Measurements from ENCODE around the gene KRT39.
"Not testable (repeated sequence)": the region's sequence is repeated elsewhere in the genome, so short reads cannot be mapped to it uniquely, and the experiment has no call there.

The KRT39 gene

GRCh38 chr17:40966848-40967247, at the start of gene KRT39:
Gene KRT39 (minus strand): TSS chr17:40966948. CDS start chr17:40966856, 92 bp downstream.
- in situ Hi-C loops (cut with MboI; ENCODE audit: low sequenced_read_pairs) = no loop called here

GRCh38 chr17:41015454-41015853, 48.7 kb upstream of the KRT39 start:
- in situ Hi-C loops (cut with MboI; ENCODE audit: low sequenced_read_pairs) = no loop called here

GRCh38 chr17:41013606-41014005, 46.9 kb upstream of the KRT39 start:
- in situ Hi-C loops (cut with MboI; ENCODE audit: low sequenced_read_pairs) = no loop called here

GRCh38 chr17:41013181-41013580, 46.4 kb upstream of the KRT39 start:
- in situ Hi-C loops (cut with MboI; ENCODE audit: low sequenced_read_pairs) = no loop called here

- in situ Hi-C loops (cut with MboI; ENCODE audit: low sequenced_read_pairs) = no loop called here
Observed at GRCh38 chr17:41012326-41013120, 45.8 kb upstream of the KRT39 start.

GRCh38 chr17:41010441-41010840, 43.7 kb upstream of the KRT39 start:
- in situ Hi-C loops (cut with MboI; ENCODE audit: low sequenced_read_pairs) = no loop called here

- in situ Hi-C loops (cut with MboI; ENCODE audit: low sequenced_read_pairs) = no loop called here
Observed at GRCh38 chr17:41009936-41010335, 43.2 kb upstream of the KRT39 start.

- in situ Hi-C loops (cut with MboI; ENCODE audit: low sequenced_read_pairs) = no loop called here
Observed at GRCh38 chr17:41009301-41009760, 42.6 kb upstream of the KRT39 start.

GRCh38 chr17:41008811-41009210, 42.1 kb upstream of the KRT39 start, which contains the start of gene KRTAP3-1:
Gene KRTAP3-1 (minus strand): TSS chr17:41009128. CDS start chr17:41009074, 54 bp downstream.
- in situ Hi-C loops (cut with MboI; ENCODE audit: low sequenced_read_pairs) = no loop called here

- in situ Hi-C loops (cut with MboI; ENCODE audit: low sequenced_read_pairs) = no loop called here
Observed at GRCh38 chr17:41004397-41004796, 37.6 kb upstream of the KRT39 start.

GRCh38 chr17:41003926-41004325, 37.2 kb upstream of the KRT39 start:
- in situ Hi-C loops (cut with MboI; ENCODE audit: low sequenced_read_pairs) = no loop called here

GRCh38 chr17:41002814-41003213, 36.1 kb upstream of the KRT39 start:
- in situ Hi-C loops (cut with MboI; ENCODE audit: low sequenced_read_pairs) = no loop called here

- in situ Hi-C loops (cut with MboI; ENCODE audit: low sequenced_read_pairs) = no loop called here
Observed at GRCh38 chr17:41001795-41002194, 35.0 kb upstream of the KRT39 start.

GRCh38 chr17:40999563-40999962, 32.8 kb upstream of the KRT39 start, which contains the start of gene KRTAP3-2:
Gene KRTAP3-2 (minus strand): TSS chr17:40999906. CDS start chr17:40999853, 53 bp downstream.
- in situ Hi-C loops (cut with MboI; ENCODE audit: low sequenced_read_pairs) = not testable (repeated sequence)

GRCh38 chr17:40997361-40997760, 30.6 kb upstream of the KRT39 start:
- in situ Hi-C loops (cut with MboI; ENCODE audit: low sequenced_read_pairs) = no loop called here

GRCh38 chr17:40996829-40997228, 30.1 kb upstream of the KRT39 start:
- in situ Hi-C loops (cut with MboI; ENCODE audit: low sequenced_read_pairs) = no loop called here

- in situ Hi-C loops (cut with MboI; ENCODE audit: low sequenced_read_pairs) = no loop called here
Observed at GRCh38 chr17:40995116-40995515, 28.4 kb upstream of the KRT39 start.

- in situ Hi-C loops (cut with MboI; ENCODE audit: low sequenced_read_pairs) = no loop called here
Observed at GRCh38 chr17:40993839-40994238, 27.1 kb upstream of the KRT39 start, which contains the start of gene KRTAP3-3. Gene KRTAP3-3 (minus strand): TSS chr17:40994164. CDS start chr17:40994097, 67 bp downstream.

- in situ Hi-C loops (cut with MboI; ENCODE audit: low sequenced_read_pairs) = no loop called here
Observed at GRCh38 chr17:40993084-40993483, 26.3 kb upstream of the KRT39 start.

GRCh38 chr17:40992666-40993065, 25.9 kb upstream of the KRT39 start:
- in situ Hi-C loops (cut with MboI; ENCODE audit: low sequenced_read_pairs) = no loop called here

- in situ Hi-C loops (cut with MboI; ENCODE audit: low sequenced_read_pairs) = no loop called here
Observed at GRCh38 chr17:40986920-40987319, 20.2 kb upstream of the KRT39 start.

GRCh38 chr17:40984226-40984625, 17.5 kb upstream of the KRT39 start, which contains the start of gene KRT40:
Gene KRT40 (minus strand): TSS chr17:40984326. CDS start chr17:40984273, 53 bp downstream.
- in situ Hi-C loops (cut with MboI; ENCODE audit: low sequenced_read_pairs) = no loop called here

Data from HL-60/S4 treated with retinoic acid at 250 ng/mL for 4 days and 3 days (cell line).